Lower leg skin (tissue), 4 donors: ENCODE results near the gene WDR81. TPM values are rescaled to one million over a fixed set of nuclear protein-coding genes. Genes with fewer than 3 reads are reported as not detected.

Experiments
- DNase-seq, 2 donors: peaks; one replicate each; pipeline ENCODE4 v3.0.0-alpha.2; 2019; ENCODE audit warnings: low spot score in 2 of 2
- H3K4me3 ChIP-seq: fragments of 200-600 bp; sonication (generic); 2 replicates; pipeline ENCODE4 v1.5.1; 2017; ENCODE audit warnings: mild to moderate bottlenecking, low read depth; ENCODE audit not compliant: poor library complexity, severe bottlenecking
- POLR2A ChIP-seq, 2 donors: fragments of 450-650 bp; IDR thresholded peaks; one replicate each; pipeline ENCODE4 v1.6.1; 2016 to 2017; ENCODE audit warnings: antibody characterized with exemption in 2 of 2, mild to moderate bottlenecking in 1 of 2, moderate library complexity in 1 of 2
- whole genome bisulfite sequencing, 2 donors: methylation state at CpG; one replicate each; pipeline ENCODE4 v1.1.5; 2018; 5-methylcytosine and 5-hydroxymethylcytosine counted together
- intact Hi-C: fragments of 100-400 bp; cut with DNase I; formaldehyde crosslinking; loops from one replicate; pipeline ENCODE4 v1.15.0; 2023; ENCODE audit warnings: low total_unique reads
- total RNA-seq, 4 donors: library from RNA; depleted of rRNA; stranded (reverse); fragments of >200 nt; gene quantifications; one replicate each; pipeline ENCODE4 v1.1.0, GENCODE V29; 2016
- TF ChIP-seq, protein P1 (sequence below), 3 donors: fragments of 450-650 bp; IDR thresholded peaks; one replicate each; pipeline ENCODE4 v1.5.1; 2016; ENCODE audit warnings: antibody characterized with exemption in 3 of 3, mild to moderate bottlenecking in 3 of 3, moderate library complexity in 2 of 3

The WDR81 gene
- total RNA-seq, 4 donors from 2014 or later, result 42.9 to 64.4 (median 49.2) TPM

DNA sequence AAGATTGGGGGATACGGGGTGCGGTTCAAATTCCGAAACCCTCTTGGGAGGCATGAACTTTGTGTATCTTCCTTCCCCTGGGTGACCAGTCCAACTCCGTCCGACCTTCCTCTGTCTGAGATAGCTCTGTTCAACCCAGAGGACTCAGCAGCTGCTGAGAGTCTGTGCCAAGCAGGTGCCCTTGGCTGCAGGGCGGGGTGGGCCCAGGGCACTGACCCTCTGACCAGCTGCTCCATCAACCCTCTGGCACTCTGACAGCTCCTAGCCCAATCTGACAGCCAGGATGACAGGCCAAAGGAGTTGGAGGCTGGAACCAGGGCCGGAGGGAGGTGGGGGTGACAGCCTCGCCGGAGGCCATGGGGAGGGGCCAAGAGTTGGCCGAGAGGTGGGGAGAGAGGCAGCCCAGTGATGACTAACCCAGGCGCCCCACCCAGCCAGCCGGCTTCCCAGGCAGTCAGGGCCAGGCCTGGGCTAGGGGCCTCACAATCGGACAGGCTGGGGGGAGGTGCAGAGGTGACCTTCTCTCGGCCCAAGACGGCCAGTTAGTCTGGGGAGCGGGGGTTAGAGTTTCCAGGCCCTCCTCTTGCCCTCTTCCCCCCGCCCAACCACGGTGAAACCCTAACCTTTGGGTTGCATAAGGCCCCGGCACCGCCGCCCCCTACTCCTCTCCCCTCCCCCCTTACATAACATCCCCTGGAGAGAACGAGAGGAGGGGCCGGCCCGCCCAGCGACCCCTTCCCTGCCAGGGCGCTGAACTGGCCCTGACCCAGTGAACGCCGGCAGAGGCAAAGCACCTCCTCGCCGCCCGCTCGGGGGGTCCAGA is 9.3 kb upstream of the WDR81 start:
- H3K4me3 ChIP-seq, result peak overlapping the region; percentile 95
- TF ChIP-seq, protein P1, sequence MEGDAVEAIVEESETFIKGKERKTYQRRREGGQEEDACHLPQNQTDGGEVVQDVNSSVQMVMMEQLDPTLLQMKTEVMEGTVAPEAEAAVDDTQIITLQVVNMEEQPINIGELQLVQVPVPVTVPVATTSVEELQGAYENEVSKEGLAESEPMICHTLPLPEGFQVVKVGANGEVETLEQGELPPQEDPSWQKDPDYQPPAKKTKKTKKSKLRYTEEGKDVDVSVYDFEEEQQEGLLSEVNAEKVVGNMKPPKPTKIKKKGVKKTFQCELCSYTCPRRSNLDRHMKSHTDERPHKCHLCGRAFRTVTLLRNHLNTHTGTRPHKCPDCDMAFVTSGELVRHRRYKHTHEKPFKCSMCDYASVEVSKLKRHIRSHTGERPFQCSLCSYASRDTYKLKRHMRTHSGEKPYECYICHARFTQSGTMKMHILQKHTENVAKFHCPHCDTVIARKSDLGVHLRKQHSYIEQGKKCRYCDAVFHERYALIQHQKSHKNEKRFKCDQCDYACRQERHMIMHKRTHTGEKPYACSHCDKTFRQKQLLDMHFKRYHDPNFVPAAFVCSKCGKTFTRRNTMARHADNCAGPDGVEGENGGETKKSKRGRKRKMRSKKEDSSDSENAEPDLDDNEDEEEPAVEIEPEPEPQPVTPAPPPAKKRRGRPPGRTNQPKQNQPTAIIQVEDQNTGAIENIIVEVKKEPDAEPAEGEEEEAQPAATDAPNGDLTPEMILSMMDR (IDR thresholded peaks at IDR 0.05), result no peak
- TF ChIP-seq POLR2A (IDR thresholded peaks at IDR 0.05), result no peak
- intact Hi-C loops, result no loop called here
- peak; percentile 87 to 98 for DNase-seq
- WGBS, 2 donors, result 1% methylated on average over 25 to 28 of the region's 32 CpGs

DNA sequence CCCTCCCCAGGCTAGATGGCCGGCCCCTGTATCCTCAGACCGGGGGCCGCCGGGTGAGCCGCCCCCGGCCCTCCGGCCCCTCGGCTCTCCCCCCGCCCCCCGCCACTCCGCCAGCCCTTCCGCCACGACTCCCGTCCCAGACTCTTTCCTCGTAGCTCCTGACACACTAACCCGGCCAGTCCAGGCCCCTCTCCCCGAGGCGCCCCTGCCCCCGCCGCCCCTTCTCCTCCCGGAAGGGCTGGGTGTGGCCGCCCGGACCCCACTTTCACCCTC is 8.8 kb upstream of the WDR81 start:
- no peak for DNase-seq
- intact Hi-C loops, result no loop called here
- WGBS, 2 donors, result 2% methylated on average over 13 of the region's 23 CpGs; no CpG with 5 or more reads in 1 of the 2 donors
- H3K4me3 ChIP-seq, result peak overlapping the region; percentile 95
- TF ChIP-seq, protein P1 (IDR thresholded peaks at IDR 0.05), result no peak

DNA sequence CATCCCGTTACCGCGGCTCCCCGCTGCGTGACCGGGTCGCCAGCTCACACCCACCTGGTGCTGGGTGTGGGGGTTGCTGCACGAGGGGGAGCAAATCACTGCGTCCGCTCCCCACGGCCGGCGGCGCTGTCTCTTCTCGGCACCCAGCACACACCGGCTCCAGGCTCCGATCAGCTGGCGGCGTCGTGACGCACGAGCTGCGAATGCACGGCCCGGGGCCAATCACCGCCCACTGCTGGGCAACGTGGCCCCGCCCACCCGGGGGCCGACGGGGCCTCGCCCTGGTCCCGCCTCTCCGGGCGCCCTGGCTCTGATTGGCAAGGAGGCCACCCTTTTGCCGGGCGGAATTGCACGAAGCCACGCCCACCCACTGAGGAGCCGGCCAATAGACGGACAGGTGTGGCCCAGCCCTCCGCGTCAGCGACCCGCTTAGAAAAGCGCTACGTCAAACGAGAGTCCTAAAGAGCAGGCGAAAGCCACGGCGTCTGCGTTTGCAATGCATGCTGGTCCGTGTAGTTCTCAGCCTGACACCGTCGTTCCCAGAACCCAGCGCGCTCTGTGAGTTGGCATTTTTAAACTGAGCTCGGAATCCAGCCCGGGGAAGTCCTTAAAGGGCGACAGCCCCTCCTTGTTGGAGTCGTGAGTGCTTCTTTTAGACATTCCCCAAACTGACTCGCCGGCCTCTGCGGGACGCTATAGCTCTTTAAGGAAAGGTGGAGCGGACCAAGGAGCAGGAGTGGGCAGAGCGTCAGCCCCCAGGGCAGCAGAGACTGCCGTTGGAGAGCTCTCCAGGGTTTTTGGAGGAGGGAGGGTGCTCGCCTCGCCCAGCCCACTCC is 8.2 kb upstream of the WDR81 start:
- DNase-seq, result peak; percentile 100
- peak in 1 of 2 donors; percentile 82 for TF ChIP-seq POLR2A (IDR thresholded peaks at IDR 0.05)
- TF ChIP-seq, protein P1 (IDR thresholded peaks at IDR 0.05), result no peak
- H3K4me3 ChIP-seq, result peak overlapping the region; percentile 95
- 0% methylated on average over 31 to 50 of the region's 70 CpGs for WGBS, 2 donors
- intact Hi-C loops, result no loop called here

DNA sequence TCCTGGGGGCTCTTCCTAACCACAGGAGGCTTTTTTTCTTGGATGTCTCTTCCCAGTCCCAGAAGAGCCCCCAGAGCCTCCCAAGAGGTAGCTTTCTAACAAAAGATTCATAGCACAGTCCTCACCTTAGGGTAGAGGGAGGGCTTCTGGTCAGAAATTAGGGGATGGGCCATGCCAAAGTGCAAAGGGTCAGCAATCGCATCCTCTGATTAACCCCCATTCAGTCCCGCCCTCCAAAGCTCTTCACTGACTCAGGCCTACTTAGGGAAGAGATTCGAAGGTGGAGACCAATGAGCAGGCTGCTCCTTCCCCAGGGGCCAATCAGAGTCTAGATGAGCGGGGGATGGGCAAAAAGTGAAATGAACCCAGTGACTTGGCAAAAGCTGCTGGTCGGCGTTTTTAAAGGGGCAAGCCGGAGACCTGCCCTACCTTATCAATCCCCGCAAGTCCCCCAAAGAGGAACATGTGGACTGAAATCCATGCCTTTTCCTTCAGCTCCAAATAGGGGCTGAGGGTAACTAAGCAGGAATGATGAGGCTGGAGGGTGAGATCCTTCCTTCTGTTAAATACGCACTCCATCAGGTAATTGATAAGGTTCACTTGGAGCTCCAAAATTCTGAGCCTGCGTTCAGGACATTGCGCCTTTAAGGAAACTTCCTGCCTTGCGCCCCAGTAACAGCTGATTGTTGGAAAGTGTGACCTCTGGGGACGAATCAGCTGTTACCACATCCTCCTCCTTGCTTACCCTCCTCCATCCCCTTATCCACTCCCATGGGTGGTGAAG is 7.4 kb upstream of the WDR81 start:
- TF ChIP-seq POLR2A (IDR thresholded peaks at IDR 0.05), result no peak
- TF ChIP-seq, protein P1 (IDR thresholded peaks at IDR 0.05), result no peak
- 1 to 2% methylated on average over 13 of the region's 13 CpGs for WGBS, 2 donors
- peak; percentile 95 to 97 for DNase-seq
- intact Hi-C loops, result no loop called here
- H3K4me3 ChIP-seq, result peak overlapping the region; percentile 33

DNA sequence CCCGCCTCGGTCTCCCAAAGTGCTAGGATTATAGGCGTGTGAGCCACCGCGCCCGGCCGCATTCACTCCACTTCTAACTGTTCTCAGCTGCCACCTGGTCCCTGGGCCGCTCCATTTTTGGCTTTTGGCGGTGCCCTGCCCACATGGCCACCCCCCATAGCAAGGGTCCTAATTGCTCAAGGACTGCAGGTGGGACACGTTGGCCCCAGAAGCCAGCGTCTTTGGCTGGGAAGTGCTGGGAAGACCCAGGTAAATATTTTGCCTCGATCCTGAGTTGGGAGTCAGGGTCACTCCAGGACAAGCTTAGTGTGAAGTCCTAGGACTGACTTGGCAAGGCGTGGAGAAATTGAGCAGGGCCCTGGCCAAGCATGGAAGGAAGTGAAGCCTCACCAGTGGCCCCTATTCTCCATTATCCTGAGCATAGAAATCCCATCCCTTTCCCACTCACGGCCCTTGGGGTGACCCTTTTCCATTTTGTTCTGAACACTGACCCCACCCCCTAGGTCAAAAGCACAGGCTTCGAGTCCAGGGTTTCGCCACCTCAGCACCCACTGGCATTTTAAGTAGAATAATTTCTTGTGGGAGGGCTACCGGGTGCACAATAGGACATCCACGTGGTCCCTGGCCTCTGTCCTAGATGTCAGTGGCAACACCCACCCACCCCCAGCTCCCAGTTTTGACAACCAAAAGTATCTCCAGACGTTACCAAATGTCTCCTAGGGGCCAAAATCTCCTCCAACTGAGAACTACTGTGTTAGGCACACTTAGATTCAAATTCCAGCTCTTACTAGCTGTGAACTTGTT is 5.9 kb upstream of the WDR81 start:
- 77 to 80% methylated on average over 19 of the region's 19 CpGs for WGBS, 2 donors
- intact Hi-C loops, result no loop called here

More for the DNA sequence above, 5.9 kb upstream of the WDR81 start:
- DNase-seq, result peak in 1 of 2 donors; percentile 87
- TF ChIP-seq POLR2A (IDR thresholded peaks at IDR 0.05), result no peak
- TF ChIP-seq, protein P1 (IDR thresholded peaks at IDR 0.05), result no peak
- H3K4me3 ChIP-seq, result no peak overlapping the region
